H9 (cell line): ENCODE data around the gene ZNF654. TPM values are rescaled to one million over a fixed set of nuclear protein-coding genes. Genes with fewer than 3 reads are reported as not detected.

ENCODE experiments used
- DNase-seq: peaks from one replicate; pipeline ENCODE4 v3.0.0-alpha.2; 2017
- H2AFZ ChIP-seq: one replicate; pipeline ENCODE4 v1.6.1; 2013; ENCODE audit warnings: mild to moderate bottlenecking, low read length, control low read depth, moderate library complexity
- H2AK5ac ChIP-seq: 2 replicates; pipeline ENCODE4 v1.6.1; 2013; ENCODE audit warnings: low read length, control low read depth, mixed read lengths; ENCODE audit not compliant: insufficient read length
- H2BK120ac ChIP-seq: one replicate; pipeline ENCODE4 v1.6.1; 2013; ENCODE audit warnings: low read depth, mild to moderate bottlenecking, low read length, control low read depth, inconsistent platforms; ENCODE audit not compliant: poor library complexity, severe bottlenecking
- H2BK12ac ChIP-seq: 2 replicates; pipeline ENCODE4 v1.6.1; 2013; ENCODE audit warnings: low read length, control low read depth, mixed read lengths, low read depth; ENCODE audit not compliant: insufficient read length
- H2BK15ac ChIP-seq: 2 replicates; pipeline ENCODE4 v1.6.1; 2013; ENCODE audit warnings: low read depth, low read length, control low read depth
- H2BK20ac ChIP-seq: one replicate; pipeline ENCODE4 v1.6.1; 2013; ENCODE audit warnings: low read depth, mild to moderate bottlenecking, low read length, control low read depth, inconsistent platforms; ENCODE audit not compliant: poor library complexity, severe bottlenecking
- H2BK5ac ChIP-seq: 2 replicates; pipeline ENCODE4 v1.6.1; 2013; ENCODE audit warnings: low read length, control low read depth, mixed read lengths; ENCODE audit not compliant: insufficient read length
- H3K14ac ChIP-seq: 2 replicates; pipeline ENCODE4 v1.6.1; 2013; ENCODE audit warnings: low read length, control low read depth; ENCODE audit not compliant: insufficient read depth
- H3K18ac ChIP-seq: 2 replicates; pipeline ENCODE4 v1.6.1; 2013; ENCODE audit warnings: low read depth, mild to moderate bottlenecking, mixed read lengths, low read length, control low read depth; ENCODE audit not compliant: insufficient read length
- H3K23ac ChIP-seq: 2 replicates; pipeline ENCODE4 v1.6.1; 2013; ENCODE audit warnings: low read length, control low read depth, mixed read lengths, low read depth; ENCODE audit not compliant: insufficient read length
- H3K23me2 ChIP-seq: 2 replicates; pipeline ENCODE4 v1.6.1; 2013; ENCODE audit warnings: low read depth, mild to moderate bottlenecking, mixed read lengths, low read length, control low read depth; ENCODE audit not compliant: insufficient read length, poor library complexity, severe bottlenecking
- H3K27ac ChIP-seq: 2 replicates; pipeline ENCODE4 v1.5.1; 2013; ENCODE audit warnings: low read length, control low read depth, mixed read lengths, low read depth; ENCODE audit not compliant: insufficient read length
- H3K27me3 ChIP-seq: 2 replicates; pipeline ENCODE4 v1.6.1; 2013; ENCODE audit warnings: low read length, control low read depth, inconsistent platforms; ENCODE audit not compliant: insufficient read depth
- H3K4ac ChIP-seq: 2 replicates; pipeline ENCODE4 v1.6.1; 2013; ENCODE audit warnings: low read depth, mild to moderate bottlenecking, control low read depth, inconsistent platforms, low read length, moderate library complexity
- H3K4me1 ChIP-seq: 2 replicates; pipeline ENCODE4 v1.6.1; 2013; ENCODE audit warnings: low read length, control low read depth, inconsistent platforms; ENCODE audit not compliant: insufficient read depth
- H3K4me2 ChIP-seq: 2 replicates; pipeline ENCODE4 v1.6.1; 2013; ENCODE audit warnings: low read length, control low read depth, mixed read lengths; ENCODE audit not compliant: insufficient read length, insufficient read depth
- H3K56ac ChIP-seq: 2 replicates; pipeline ENCODE4 v1.6.1; 2013; ENCODE audit warnings: low read depth, mild to moderate bottlenecking, mixed read lengths, low read length, control low read depth; ENCODE audit not compliant: insufficient read length
- H3K79me1 ChIP-seq: 2 replicates; pipeline ENCODE4 v1.6.1; 2013; ENCODE audit warnings: low read depth, mild to moderate bottlenecking, moderate library complexity, low read length, control low read depth, inconsistent platforms; ENCODE audit not compliant: insufficient read depth, poor library complexity, severe bottlenecking
- H3K79me2 ChIP-seq: 2 replicates; pipeline ENCODE4 v1.6.1; 2013; ENCODE audit warnings: low read length, control low read depth, inconsistent platforms; ENCODE audit not compliant: insufficient read depth
- H3K9ac ChIP-seq: 2 replicates; pipeline ENCODE4 v1.6.1; 2013; ENCODE audit warnings: low read length, control low read depth, mixed read lengths; ENCODE audit not compliant: insufficient read length; ENCODE audit errors: extremely low read depth
- H3K9me3 ChIP-seq: one replicate; pipeline ENCODE4 v1.6.1; 2013; ENCODE audit warnings: low read depth, low read length, inconsistent platforms; ENCODE audit not compliant: control insufficient read depth
- H3T11ph ChIP-seq: one replicate; pipeline ENCODE4 v1.6.1; 2013; ENCODE audit warnings: mild to moderate bottlenecking, low read length, control low read depth, inconsistent platforms
- H4K20me1 ChIP-seq: one replicate; pipeline ENCODE4 v1.6.1; 2013; ENCODE audit not compliant: control insufficient read depth, insufficient read length, insufficient read depth
- H4K5ac ChIP-seq: 2 replicates; pipeline ENCODE4 v1.6.1; 2013; ENCODE audit warnings: low read depth, mild to moderate bottlenecking, mixed read lengths, low read length, control low read depth; ENCODE audit not compliant: insufficient read length
- H4K8ac ChIP-seq: replicated peaks from 2 replicates; pipeline ENCODE4 v1.6.1; 2013; ENCODE audit warnings: low read length, control low read depth, mixed read lengths, low read depth; ENCODE audit not compliant: insufficient read length
- H4K91ac ChIP-seq: 2 replicates; pipeline ENCODE4 v1.6.1; 2013; ENCODE audit warnings: low read depth, mild to moderate bottlenecking, moderate library complexity, mixed read lengths, low read length, control low read depth; ENCODE audit not compliant: insufficient read length
- H3K27ac Mint-ChIP-seq, 3 experiments: 2 replicates in 2 of 3; 3 replicates in 1 of 3; pipeline ENCODE4 v1.8.0; 2020 to 2021; ENCODE audit warnings: mixed read lengths in 3 of 3, mild to moderate bottlenecking in 1 of 3, moderate library complexity in 1 of 3
- H3K27me3 Mint-ChIP-seq: 2 replicates; pipeline ENCODE4 v1.8.0; 2021; ENCODE audit warnings: low read depth, mild to moderate bottlenecking, moderate library complexity, mixed read lengths
- H3K36me3 Mint-ChIP-seq, 3 experiments: 2 replicates in 2 of 3; 3 replicates in 1 of 3; pipeline ENCODE4 v1.8.0; 2020 to 2021; ENCODE audit warnings: low read depth in 3 of 3, mixed read lengths in 3 of 3; ENCODE audit not compliant: insufficient read depth in 1 of 3
- H3K4me1 Mint-ChIP-seq, 2 experiments: 2 replicates each; pipeline ENCODE4 v1.8.0; 2020; ENCODE audit warnings: mixed read lengths in 2 of 2
- H3K4me3 Mint-ChIP-seq, 2 experiments: 2 replicates in 1 of 2; 3 replicates in 1 of 2; pipeline ENCODE4 v1.8.0; 2020 to 2021; ENCODE audit warnings: mild to moderate bottlenecking in 2 of 2, mixed read lengths in 2 of 2, moderate library complexity in 1 of 2
- H3K9me3 Mint-ChIP-seq, 2 experiments: 2 replicates in 1 of 2; 3 replicates in 1 of 2; pipeline ENCODE4 v1.8.0; 2020; ENCODE audit warnings: mild to moderate bottlenecking in 2 of 2, mixed read lengths in 2 of 2, moderate library complexity in 1 of 2
- WGBS: extraction: QIAGEN DNeasy Blood & Tissue Kit; methylation state at CpG from one replicate; pipeline ENCODE4 v1.1.7; 2013; ENCODE audit warnings: missing lambda C conversion rate, low lambda C conversion rate, mixed read lengths; ENCODE audit not compliant: insufficient read length; ENCODE audit errors: extremely low coverage; 5-methylcytosine and 5-hydroxymethylcytosine counted together
- total RNA-seq: library from RNA; stranded (reverse); gene quantifications from 2 replicates; pipeline ENCODE4 v1.2.1, GENCODE V29; 2021
- TF ChIP-seq, protein P1 (sequence below): fragments of 200-600 bp; sonication (generic); conservative IDR thresholded peaks from 3 replicates; pipeline ENCODE4 v1.8.0; 2021; ENCODE audit warnings: antibody characterized with exemption, mild to moderate bottlenecking

ZNF654 gene
- total RNA-seq, 1 experiment from 2014 or later, result 8.7 TPM

- H3K79me1 ChIP-seq, result no peaks in the 10 kb centered on the region
- no peak overlapping the region for H3K56ac ChIP-seq
- H3K23me2 ChIP-seq, result no peaks in the 10 kb centered on the region
- H2BK12ac ChIP-seq, result no peak overlapping the region
- H4K20me1 ChIP-seq, result no peaks in the 10 kb centered on the region
- no peak overlapping the region for H3T11ph ChIP-seq
- H4K8ac ChIP-seq, result no peak overlapping the region
- Mint-ChIP-seq H3K27me3 (no peaks in the 10 kb centered on the region), H3K36me3 (peaks cover 5 to 8% (median 7%) of the 10 kb centered on the region in 3 experiments; a peak in 5 of 7 replicates), H3K4me3 (no peak overlapping the region), H3K4me1 (peaks cover 3 to 5% of the 10 kb centered on the region in 2 experiments), H3K9me3 (no peaks in the 10 kb centered on the region), H3K27ac (peak overlapping the region in 1 of 3 experiments; percentile 0; a peak in 1 of 7 replicates)
- no CpG with 5 or more reads among the region's 1 CpG for WGBS
- no peak overlapping the region for H2BK5ac ChIP-seq
- no peak overlapping the region for H2AFZ ChIP-seq
- H3K9me3 ChIP-seq, result no peaks in the 10 kb centered on the region
- H2BK20ac ChIP-seq, result no peak overlapping the region
- no peak overlapping the region for H3K14ac ChIP-seq
- TF ChIP-seq, protein P1, sequence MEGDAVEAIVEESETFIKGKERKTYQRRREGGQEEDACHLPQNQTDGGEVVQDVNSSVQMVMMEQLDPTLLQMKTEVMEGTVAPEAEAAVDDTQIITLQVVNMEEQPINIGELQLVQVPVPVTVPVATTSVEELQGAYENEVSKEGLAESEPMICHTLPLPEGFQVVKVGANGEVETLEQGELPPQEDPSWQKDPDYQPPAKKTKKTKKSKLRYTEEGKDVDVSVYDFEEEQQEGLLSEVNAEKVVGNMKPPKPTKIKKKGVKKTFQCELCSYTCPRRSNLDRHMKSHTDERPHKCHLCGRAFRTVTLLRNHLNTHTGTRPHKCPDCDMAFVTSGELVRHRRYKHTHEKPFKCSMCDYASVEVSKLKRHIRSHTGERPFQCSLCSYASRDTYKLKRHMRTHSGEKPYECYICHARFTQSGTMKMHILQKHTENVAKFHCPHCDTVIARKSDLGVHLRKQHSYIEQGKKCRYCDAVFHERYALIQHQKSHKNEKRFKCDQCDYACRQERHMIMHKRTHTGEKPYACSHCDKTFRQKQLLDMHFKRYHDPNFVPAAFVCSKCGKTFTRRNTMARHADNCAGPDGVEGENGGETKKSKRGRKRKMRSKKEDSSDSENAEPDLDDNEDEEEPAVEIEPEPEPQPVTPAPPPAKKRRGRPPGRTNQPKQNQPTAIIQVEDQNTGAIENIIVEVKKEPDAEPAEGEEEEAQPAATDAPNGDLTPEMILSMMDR, result no peak
- H3K4ac ChIP-seq, result no peak overlapping the region
- H2AK5ac ChIP-seq, result no peak overlapping the region
- no peak overlapping the region for H4K91ac ChIP-seq
- H3K18ac ChIP-seq, result no peak overlapping the region
- no peak overlapping the region for H3K9ac ChIP-seq
- no peak overlapping the region for H3K27ac ChIP-seq
- H4K5ac ChIP-seq, result no peak overlapping the region
- H3K23ac ChIP-seq, result no peak overlapping the region
- H3K4me1 ChIP-seq, result no peaks in the 10 kb centered on the region; the same call in 1 of the 2 replicates
- H3K79me2 ChIP-seq, result no peaks in the 10 kb centered on the region
- H2BK120ac ChIP-seq, result no peak overlapping the region
- DNase-seq, result no peak
- no peaks in the 10 kb centered on the region for H3K27me3 ChIP-seq
- no peak overlapping the region for H2BK15ac ChIP-seq
- no peak overlapping the region for H3K4me2 ChIP-seq
Measured at GRCh38 chr3:88131695-88132094, 72.6 kb downstream of the ZNF654 start.
